Measurements from ENCODE around the gene SFTA2.

Gene SFTA2

GRCh38 chr6:30889921-30890645 is 41.9 kb downstream of the SFTA2 start:
- no peak for TF ChIP-seq REST (IDR thresholded peaks at IDR 0.05; ENCODE audit: insufficient read depth in 1 of 2, low read depth in 2 of 2, low read length in 2 of 2)
- no peak for TF ChIP-seq SIN3A (IDR thresholded peaks at IDR 0.05; ENCODE audit: borderline replicate concordance, insufficient read depth, low read length)
- TF ChIP-seq FOXP2 (optimal IDR thresholded peaks at IDR 0.05; ENCODE audit: borderline replicate concordance, extremely low read depth, extremely low read length, insufficient read depth) = no peak
- no peak for TF ChIP-seq POLR2AphosphoS5 (IDR thresholded peaks at IDR 0.05; ENCODE audit: low read depth, low read length)
- TF ChIP-seq TAF1 (IDR thresholded peaks at IDR 0.05; ENCODE audit: borderline replicate concordance, insufficient read depth, low read length) = no peak

- TF ChIP-seq REST (IDR thresholded peaks at IDR 0.05; ENCODE audit: insufficient read depth in 1 of 2, low read depth in 2 of 2, low read length in 2 of 2) (no peak), TAF1 (IDR thresholded peaks at IDR 0.05; ENCODE audit: borderline replicate concordance, insufficient read depth, low read length) (no peak), FOXP2 (optimal IDR thresholded peaks at IDR 0.05; ENCODE audit: borderline replicate concordance, extremely low read depth, extremely low read length, insufficient read depth) (no peak), SIN3A (IDR thresholded peaks at IDR 0.05; ENCODE audit: borderline replicate concordance, insufficient read depth, low read length) (no peak)
Measured at GRCh38 chr6:30889496-30889885, 42.5 kb downstream of the SFTA2 start.

GRCh38 chr6:30888816-30889495 is 43.0 kb downstream of the SFTA2 start:
- no peak for TF ChIP-seq REST (IDR thresholded peaks at IDR 0.05; ENCODE audit: insufficient read depth in 1 of 2, low read depth in 2 of 2, low read length in 2 of 2)
- TF ChIP-seq SIN3A (IDR thresholded peaks at IDR 0.05; ENCODE audit: borderline replicate concordance, insufficient read depth, low read length) = no peak
- no peak for TF ChIP-seq FOXP2 (optimal IDR thresholded peaks at IDR 0.05; ENCODE audit: borderline replicate concordance, extremely low read depth, extremely low read length, insufficient read depth)
- TF ChIP-seq POLR2AphosphoS5 (IDR thresholded peaks at IDR 0.05; ENCODE audit: low read depth, low read length) = no peak
- no peak for TF ChIP-seq TAF1 (IDR thresholded peaks at IDR 0.05; ENCODE audit: borderline replicate concordance, insufficient read depth, low read length)

- no peak for TF ChIP-seq SIN3A (IDR thresholded peaks at IDR 0.05; ENCODE audit: borderline replicate concordance, insufficient read depth, low read length)
- TF ChIP-seq REST (IDR thresholded peaks at IDR 0.05; ENCODE audit: insufficient read depth in 1 of 2, low read depth in 2 of 2, low read length in 2 of 2) = no peak
- TF ChIP-seq POLR2AphosphoS5 (IDR thresholded peaks at IDR 0.05; ENCODE audit: low read depth, low read length) = no peak
- no peak for TF ChIP-seq FOXP2 (optimal IDR thresholded peaks at IDR 0.05; ENCODE audit: borderline replicate concordance, extremely low read depth, extremely low read length, insufficient read depth)
- no peak for TF ChIP-seq TAF1 (IDR thresholded peaks at IDR 0.05; ENCODE audit: borderline replicate concordance, insufficient read depth, low read length)
Measured at GRCh38 chr6:30887901-30888815, 43.8 kb downstream of the SFTA2 start.

Data from PFSK-1 (cell line).